ENCODE results near the gene VAV3. TPM values are rescaled to one million over a fixed set of nuclear protein-coding genes. Genes with fewer than 3 reads are reported as not detected.

Gene VAV3
- total and polyA plus RNA-seq, 2 experiments from 2014 or later, result under 0.01 to 0.24 TPM

DNA sequence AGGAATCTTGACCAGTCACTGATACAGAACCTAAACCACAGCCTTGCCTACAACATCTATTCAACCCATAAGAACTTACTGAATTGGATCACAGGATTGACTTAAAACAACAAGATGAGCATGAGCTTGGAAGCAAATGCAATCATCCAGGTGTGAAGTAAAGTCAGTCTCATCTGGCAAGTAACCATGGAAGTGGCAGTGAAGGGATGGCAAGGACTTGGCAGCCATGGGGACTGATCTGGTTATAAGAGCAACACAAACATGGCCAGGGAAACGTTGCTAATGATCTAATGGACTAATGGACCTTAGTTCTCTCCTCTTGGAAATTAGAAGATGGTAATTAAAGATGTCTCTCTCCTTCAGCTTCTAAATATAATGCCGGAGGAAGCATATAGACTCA, 133.1 kb downstream of the VAV3 start:
- in situ Hi-C loops (cut with MboI), result no loop called here
- no peaks in the 10 kb centered on the region for H3F3A ChIP-seq (ENCODE audit: insufficient read depth)
- DNase-seq, result no peak
- H3K79me2 ChIP-seq (ENCODE audit: insufficient read depth), result no peaks in the 10 kb centered on the region
- no peak overlapping the region for H3K4me3 ChIP-seq
- H3K36me3 ChIP-seq (ENCODE audit: low read depth), result no peaks in the 10 kb centered on the region
- no peaks in the 10 kb centered on the region for H3K4me1 ChIP-seq (ENCODE audit: insufficient read depth)
- WGBS, 2 experiments (ENCODE audit: low coverage in 1 of 2, low lambda C conversion rate in 2 of 2, missing lambda C conversion rate in 2 of 2), result 68 to 71% methylated on average over 2 of the region's 2 CpGs
- no peak overlapping the region for H3K27ac ChIP-seq
- TF ChIP-seq EZH2phosphoT487 (IDR thresholded peaks at IDR 0.05; ENCODE audit: insufficient read depth, low read depth), result no peak
- no peak for TF ChIP-seq EZH2 (IDR thresholded peaks at IDR 0.05; ENCODE audit: insufficient read depth, poor library complexity, severe bottlenecking)
- H4K20me1 ChIP-seq (ENCODE audit: insufficient read depth), result no peaks in the 10 kb centered on the region
- H3K9me3 ChIP-seq (ENCODE audit: low read depth), result no peaks in the 10 kb centered on the region
- no peaks in the 10 kb centered on the region for H3K9me2 ChIP-seq (ENCODE audit: insufficient read depth)
- no peak overlapping the region for H3K4me2 ChIP-seq (ENCODE audit: unreplicated experiment)
- H3K9ac ChIP-seq, result no peak overlapping the region
- H3K27me3 ChIP-seq (replicated peaks; ENCODE audit: insufficient read depth), result no peaks in the 10 kb centered on the region
- no peak overlapping the region for H2AFZ ChIP-seq

- H3K27me3 ChIP-seq (replicated peaks; ENCODE audit: insufficient read depth), result no peaks in the 10 kb centered on the region
- no peaks in the 10 kb centered on the region for H3K79me2 ChIP-seq (ENCODE audit: insufficient read depth)
- H3K9me3 ChIP-seq (ENCODE audit: low read depth), result no peaks in the 10 kb centered on the region
- no peaks in the 10 kb centered on the region for H3K4me1 ChIP-seq (ENCODE audit: insufficient read depth)
- in situ Hi-C loops (cut with MboI), result no loop called here
- no peaks in the 10 kb centered on the region for H3F3A ChIP-seq (ENCODE audit: insufficient read depth)
- no peaks in the 10 kb centered on the region for H4K20me1 ChIP-seq (ENCODE audit: insufficient read depth)
- H3K27ac ChIP-seq, result no peak overlapping the region
- no peak overlapping the region for H3K4me2 ChIP-seq (ENCODE audit: unreplicated experiment)
- H3K36me3 ChIP-seq (ENCODE audit: low read depth), result no peaks in the 10 kb centered on the region
- TF ChIP-seq EZH2phosphoT487 (IDR thresholded peaks at IDR 0.05; ENCODE audit: insufficient read depth, low read depth) (no peak), EZH2 (IDR thresholded peaks at IDR 0.05; ENCODE audit: insufficient read depth, poor library complexity, severe bottlenecking) (no peak)
- no peak overlapping the region for H3K4me3 ChIP-seq
- H3K9me2 ChIP-seq (ENCODE audit: insufficient read depth), result no peaks in the 10 kb centered on the region
- 89 to 97% methylated on average over 3 of the region's 3 CpGs for WGBS, 2 experiments (ENCODE audit: low coverage in 1 of 2, low lambda C conversion rate in 2 of 2, missing lambda C conversion rate in 2 of 2)
- H3K9ac ChIP-seq, result no peak overlapping the region
- no peak for DNase-seq
- no peak overlapping the region for H2AFZ ChIP-seq
Measured at GRCh38 chr1:107830526-107830925, 134.5 kb downstream of the VAV3 start.

GRCh38 chr1:107830075-107830474, 134.9 kb downstream of the VAV3 start:
- WGBS, 2 experiments (ENCODE audit: low coverage in 1 of 2, low lambda C conversion rate in 2 of 2, missing lambda C conversion rate in 2 of 2), result 62 to 67% methylated on average over 1 of the region's 1 CpG
- DNase-seq, result no peak
- H3K27me3 ChIP-seq (replicated peaks; ENCODE audit: insufficient read depth), result no peaks in the 10 kb centered on the region
- H3K9ac ChIP-seq, result no peak overlapping the region
- H3K36me3 ChIP-seq (ENCODE audit: low read depth), result no peaks in the 10 kb centered on the region
- H3K9me3 ChIP-seq (ENCODE audit: low read depth), result no peaks in the 10 kb centered on the region
- H3K9me2 ChIP-seq (ENCODE audit: insufficient read depth), result no peaks in the 10 kb centered on the region
- no peak for TF ChIP-seq EZH2 (IDR thresholded peaks at IDR 0.05; ENCODE audit: insufficient read depth, poor library complexity, severe bottlenecking)
- TF ChIP-seq EZH2phosphoT487 (IDR thresholded peaks at IDR 0.05; ENCODE audit: insufficient read depth, low read depth), result no peak
- no peak overlapping the region for H2AFZ ChIP-seq
- in situ Hi-C loops (cut with MboI), result no loop called here
- no peaks in the 10 kb centered on the region for H4K20me1 ChIP-seq (ENCODE audit: insufficient read depth)
- no peaks in the 10 kb centered on the region for H3K79me2 ChIP-seq (ENCODE audit: insufficient read depth)
- H3F3A ChIP-seq (ENCODE audit: insufficient read depth), result no peaks in the 10 kb centered on the region
- H3K27ac ChIP-seq, result no peak overlapping the region
- H3K4me2 ChIP-seq (ENCODE audit: unreplicated experiment), result no peak overlapping the region
- no peaks in the 10 kb centered on the region for H3K4me1 ChIP-seq (ENCODE audit: insufficient read depth)
- H3K4me3 ChIP-seq, result no peak overlapping the region

DNA sequence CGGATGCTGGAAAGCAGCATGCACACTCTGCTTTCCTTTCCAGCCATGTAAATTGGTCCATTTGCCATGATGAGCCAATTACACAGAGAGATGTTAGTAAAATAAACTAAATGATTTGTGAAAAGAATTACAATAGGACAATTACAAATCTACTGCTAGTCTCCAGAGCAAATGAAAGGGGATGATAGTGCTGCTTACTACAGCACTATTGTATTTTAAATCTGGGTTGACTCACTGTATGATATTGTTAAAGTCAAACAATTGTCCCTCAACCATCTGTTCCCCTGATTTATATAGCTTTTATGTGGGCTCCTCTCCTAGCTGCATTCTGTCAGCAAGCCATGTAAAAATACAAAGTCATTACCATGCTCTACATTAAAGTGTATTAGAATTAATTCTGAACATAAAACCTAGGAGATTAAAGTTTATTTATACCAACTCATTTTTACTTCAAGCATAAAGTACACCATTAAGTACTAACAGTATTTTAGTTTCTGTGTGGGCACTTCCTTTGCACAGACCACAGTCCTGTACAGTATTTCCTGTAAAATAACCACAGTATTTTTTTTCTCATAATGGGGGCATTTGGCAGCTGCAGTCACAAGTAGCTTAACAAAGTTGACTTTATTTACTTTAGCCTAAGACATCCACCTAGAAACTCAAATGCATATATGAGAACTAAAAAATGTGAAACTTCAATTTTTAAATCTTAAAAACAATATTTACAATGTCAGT, 135.8 kb downstream of the VAV3 start:
- H3K27me3 ChIP-seq (replicated peaks; ENCODE audit: insufficient read depth), result no peaks in the 10 kb centered on the region
- H3K79me2 ChIP-seq (ENCODE audit: insufficient read depth), result no peaks in the 10 kb centered on the region
- TF ChIP-seq EZH2phosphoT487 (IDR thresholded peaks at IDR 0.05; ENCODE audit: insufficient read depth, low read depth) (no peak), EZH2 (IDR thresholded peaks at IDR 0.05; ENCODE audit: insufficient read depth, poor library complexity, severe bottlenecking) (no peak)
- H3F3A ChIP-seq (ENCODE audit: insufficient read depth), result no peaks in the 10 kb centered on the region
- no peak for DNase-seq
- no peak overlapping the region for H3K4me2 ChIP-seq (ENCODE audit: unreplicated experiment)
- in situ Hi-C loops (cut with MboI), result no loop called here
- no peak overlapping the region for H2AFZ ChIP-seq
- H3K36me3 ChIP-seq (ENCODE audit: low read depth), result no peaks in the 10 kb centered on the region
- H3K4me1 ChIP-seq (ENCODE audit: insufficient read depth), result no peaks in the 10 kb centered on the region
- no peaks in the 10 kb centered on the region for H3K9me3 ChIP-seq (ENCODE audit: low read depth)
- no peak overlapping the region for H3K4me3 ChIP-seq
- no peaks in the 10 kb centered on the region for H3K9me2 ChIP-seq (ENCODE audit: insufficient read depth)
- no peaks in the 10 kb centered on the region for H4K20me1 ChIP-seq (ENCODE audit: insufficient read depth)
- no peak overlapping the region for H3K27ac ChIP-seq
- no peak overlapping the region for H3K9ac ChIP-seq
- 52 to 67% methylated on average over 1 of the region's 1 CpG for WGBS, 2 experiments (ENCODE audit: low coverage in 1 of 2, low lambda C conversion rate in 2 of 2, missing lambda C conversion rate in 2 of 2)
